Activated CD4-positive, alpha-beta T cell treated with anti-CD3 and anti-CD28 coated beads, Interleukin-2, amount 10 ng/mL, durations not matched to agents 7 days and 5 days (primary cell): ENCODE data around the gene FABP6. TPM values are rescaled to one million over a fixed set of nuclear protein-coding genes. Genes with fewer than 3 reads are reported as not detected.

Source experiments
- total RNA-seq, 2 experiments: library from RNA; stranded (reverse); gene quantifications; one replicate each; pipeline ENCODE4 v1.2.3, GENCODE V29; 2021

FABP6 gene
- total RNA-seq, 2 experiments from 2014 or later = not detected

Other genes with a start within 250 kb of the FABP6 start
- gene TTC1, start 220.4 kb upstream of the FABP6 start, total RNA-seq = 10 to 100 TPM; 46.9 to 57.2 TPM
- gene PWWP2A, start 110.1 kb upstream of the FABP6 start, total RNA-seq = 10 to 100 TPM; 26.9 to 27.0 TPM
- not detected for gene CCNJL, start 83.1 kb downstream of the FABP6 start, total RNA-seq
- not detected for gene C1QTNF2, start 141.1 kb downstream of the FABP6 start, total RNA-seq
- under 1 TPM; 0.62 to 0.73 TPM for gene FAM200C, start 170.5 kb downstream of the FABP6 start, total RNA-seq
- 10 to 100 TPM; 63.5 to 64.6 TPM for gene SLU7, start 189.6 kb downstream of the FABP6 start, total RNA-seq
- 100 to 1,000 TPM; 160 to 189 TPM for gene PTTG1, start 192.3 kb downstream of the FABP6 start, total RNA-seq